ENCODE results near the gene IMPA2.

DNA sequence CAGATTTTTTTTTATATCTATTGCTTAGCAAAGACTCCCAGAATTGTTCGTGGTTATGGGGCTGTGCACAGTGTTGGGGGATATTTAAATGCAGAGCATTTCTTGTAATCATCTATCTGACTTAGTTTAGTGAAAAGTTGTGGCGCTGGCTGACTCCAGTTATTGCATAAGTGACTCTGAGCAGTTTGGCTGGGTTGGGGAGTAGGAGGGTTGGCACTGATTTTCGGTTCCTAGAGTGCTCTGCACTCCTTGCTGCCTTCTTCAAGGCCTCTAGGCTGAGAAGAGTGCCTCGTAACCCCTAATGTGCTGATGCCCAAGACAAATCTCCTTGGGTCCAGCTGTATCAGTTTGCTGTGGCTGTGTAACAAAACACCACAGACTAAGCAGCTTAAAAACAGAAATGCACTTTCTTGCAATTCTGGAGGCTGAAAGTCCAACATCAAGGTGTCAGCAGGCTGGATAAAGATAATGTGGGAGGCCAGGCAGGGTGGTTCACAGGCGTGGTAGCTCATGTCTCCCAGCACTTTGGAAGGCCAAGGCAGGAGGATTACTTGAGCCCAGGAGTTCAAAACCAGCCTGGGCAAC is 6.5 kb upstream of the IMPA2 start:
- TF ChIP-seq CTCF (IDR thresholded peaks at IDR 0.05; ENCODE audit: low read depth, low read length) (no peak), EZH2phosphoT487 (IDR thresholded peaks at IDR 0.05; ENCODE audit: low read depth) (no peak)

Measured in OCI-LY3 (cell line).